Measurements from ENCODE around the gene SETD9. TPM values are rescaled to one million over a fixed set of nuclear protein-coding genes. Genes with fewer than 3 reads are reported as not detected.
A peak's percentile ranks its signal among the peaks of the same experiment; 100 is the strongest.

Gene SETD9
- total RNA-seq: 15.9 and 17.0 TPM in 2 replicates

- intact Hi-C loops (cut with micrococcal nuclease): loop anchor here (1.0 to 5.0 kb wide), 5 partner anchors 43 to 1553 kb away; partner anchors contain the start of genes MIER3 and PLK2
- Mint-ChIP-seq H3K9me3 (no peaks in the 10 kb centered on the region), H3K4me1 (peaks cover 21% of the 10 kb centered on the region)
Observed at GRCh38 chr5:56909294-56910209, at the start of gene SETD9. SETD9 (plus strand) TSS chr5:56909596; CDS start chr5:56909646, 50 bp downstream.

GRCh38 chr5:56861893-56862485, 47.4 kb upstream of the SETD9 start:
- Mint-ChIP-seq H3K9me3 (no peaks in the 10 kb centered on the region), H3K4me1 (peaks cover 8% of the 10 kb centered on the region), H3K27me3 (no peaks in the 10 kb centered on the region), H3K4me3 (no peak overlapping the region), H3K36me3 (ENCODE audit: low read depth) (peaks cover 51% of the 10 kb centered on the region), H3K27ac (peak overlapping the region; percentile 25)
- DNase-seq: no peak
- intact Hi-C loops (cut with micrococcal nuclease): no loop called here

More at GRCh38 chr5:56909294-56910209, at the start of gene SETD9:
- H3K36me3 Mint-ChIP-seq (ENCODE audit: low read depth): peaks cover 9% of the 10 kb centered on the region
- DNase-seq: peak; percentile 98
- peak within 1 kb of the TSS; percentile 92 for H3K4me3 Mint-ChIP-seq
- peak within 1 kb of the TSS; percentile 98 for H3K27ac Mint-ChIP-seq
- H3K27me3 Mint-ChIP-seq: peaks cover 18% of the 10 kb centered on the region

DNA sequence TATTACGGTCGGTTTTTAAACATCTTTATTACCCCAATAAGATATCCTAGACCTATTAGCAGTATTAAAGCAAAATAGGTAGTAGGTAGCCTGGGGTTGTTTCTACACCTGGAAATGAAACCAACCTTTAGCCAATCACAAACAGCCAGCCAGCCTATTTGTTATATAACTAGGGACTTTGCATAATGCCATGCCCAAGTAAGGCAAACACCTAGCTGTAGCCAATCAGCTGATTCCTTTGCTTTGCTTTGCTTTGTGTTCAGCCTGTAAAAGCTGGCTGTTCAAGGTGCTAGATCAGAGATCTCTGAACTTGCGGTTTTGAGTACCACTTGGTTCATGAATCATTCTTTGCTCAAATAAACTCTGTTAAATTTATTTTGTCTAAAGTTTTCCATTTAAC, 46.5 kb upstream of the SETD9 start:
- Mint-ChIP-seq H3K27me3 (no peaks in the 10 kb centered on the region), H3K4me1 (peaks cover 8% of the 10 kb centered on the region), H3K36me3 (ENCODE audit: low read depth) (peaks cover 52% of the 10 kb centered on the region), H3K4me3 (no peak overlapping the region), H3K27ac (no peak overlapping the region), H3K9me3 (no peaks in the 10 kb centered on the region)
- intact Hi-C loops (cut with micrococcal nuclease): no loop called here
- DNase-seq: no peak

- Mint-ChIP-seq H3K27me3 (no peaks in the 10 kb centered on the region), H3K27ac (no peak overlapping the region), H3K4me1 (peaks cover 14% of the 10 kb centered on the region), H3K4me3 (no peak overlapping the region), H3K36me3 (ENCODE audit: low read depth) (peaks cover 55% of the 10 kb centered on the region), H3K9me3 (no peaks in the 10 kb centered on the region)
- no peak for DNase-seq
- intact Hi-C loops (cut with micrococcal nuclease): no loop called here
Observed at GRCh38 chr5:56871777-56872176, 37.6 kb upstream of the SETD9 start.

DNA sequence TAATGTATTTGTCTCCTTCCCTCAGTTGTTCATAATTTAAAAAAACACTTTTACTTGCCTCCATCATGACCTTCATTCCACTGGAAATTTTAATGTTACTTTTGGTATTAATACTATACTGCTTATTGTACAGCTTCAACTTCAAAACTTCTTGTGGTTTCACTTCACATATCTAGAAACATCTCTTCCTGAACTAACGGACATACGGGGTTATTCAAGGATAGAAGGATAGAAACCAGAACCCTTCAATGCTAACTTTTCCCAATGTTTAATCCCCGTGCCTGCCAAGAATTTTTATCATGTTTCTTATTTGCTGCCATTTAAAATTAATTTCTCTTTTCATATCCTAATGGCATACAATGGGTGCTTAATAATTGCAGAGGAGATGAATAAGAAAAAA, 36.3 kb upstream of the SETD9 start:
- no peaks in the 10 kb centered on the region for H3K27me3 Mint-ChIP-seq
- intact Hi-C loops (cut with micrococcal nuclease): no loop called here
- no peak overlapping the region for H3K4me3 Mint-ChIP-seq
- no peaks in the 10 kb centered on the region for H3K9me3 Mint-ChIP-seq
- DNase-seq: no peak
- peak overlapping the region; percentile 32 for H3K27ac Mint-ChIP-seq
- peaks cover 14% of the 10 kb centered on the region for H3K4me1 Mint-ChIP-seq
- H3K36me3 Mint-ChIP-seq (ENCODE audit: low read depth): peaks cover 61% of the 10 kb centered on the region

DNA sequence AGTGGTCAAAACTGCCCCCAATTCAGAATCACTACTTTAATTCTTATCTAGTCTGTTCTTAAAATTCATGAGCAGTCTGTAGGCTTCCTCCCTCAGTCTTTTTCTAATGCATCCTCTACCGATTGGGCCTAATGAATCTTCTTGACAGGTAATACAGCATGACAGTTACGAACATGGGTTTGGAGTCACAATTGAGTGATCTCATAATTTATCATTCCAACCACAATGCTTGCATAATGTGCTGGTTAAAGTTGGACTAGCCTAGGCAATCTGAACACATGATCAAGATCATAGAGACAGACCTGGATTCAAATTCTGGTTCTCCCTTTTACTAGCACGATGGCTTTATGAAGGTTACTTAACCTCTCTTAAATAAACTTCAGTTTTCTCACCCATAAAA, 33.1 kb upstream of the SETD9 start:
- H3K27me3 Mint-ChIP-seq: no peaks in the 10 kb centered on the region
- no peak overlapping the region for H3K4me3 Mint-ChIP-seq
- H3K9me3 Mint-ChIP-seq: no peaks in the 10 kb centered on the region
- H3K4me1 Mint-ChIP-seq: peaks cover 13% of the 10 kb centered on the region
- intact Hi-C loops (cut with micrococcal nuclease): no loop called here
- H3K36me3 Mint-ChIP-seq (ENCODE audit: low read depth): peaks cover 68% of the 10 kb centered on the region
- no peak overlapping the region for H3K27ac Mint-ChIP-seq
- no peak for DNase-seq

DNA sequence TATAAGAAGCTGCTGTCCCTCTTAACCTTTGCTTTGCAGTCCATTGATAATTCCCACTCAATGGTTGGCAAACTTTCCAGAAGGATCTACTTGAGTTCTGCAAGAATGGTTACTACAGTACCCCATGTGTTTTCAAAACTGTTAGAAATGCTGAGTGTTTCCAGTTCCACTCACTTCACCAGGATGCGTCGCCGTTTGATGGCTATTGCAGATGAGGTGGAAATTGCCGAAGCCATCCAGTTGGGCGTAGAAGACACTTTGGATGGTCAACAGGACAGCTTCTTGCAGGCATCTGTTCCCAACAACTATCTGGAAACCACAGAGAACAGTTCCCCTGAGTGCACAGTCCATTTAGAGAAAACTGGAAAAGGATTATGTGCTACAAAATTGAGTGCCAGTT, 27.8 kb upstream of the SETD9 start:
- intact Hi-C loops (cut with micrococcal nuclease): no loop called here
- H3K27me3 Mint-ChIP-seq: no peaks in the 10 kb centered on the region
- H3K4me1 Mint-ChIP-seq: peaks cover 6% of the 10 kb centered on the region

DNA sequence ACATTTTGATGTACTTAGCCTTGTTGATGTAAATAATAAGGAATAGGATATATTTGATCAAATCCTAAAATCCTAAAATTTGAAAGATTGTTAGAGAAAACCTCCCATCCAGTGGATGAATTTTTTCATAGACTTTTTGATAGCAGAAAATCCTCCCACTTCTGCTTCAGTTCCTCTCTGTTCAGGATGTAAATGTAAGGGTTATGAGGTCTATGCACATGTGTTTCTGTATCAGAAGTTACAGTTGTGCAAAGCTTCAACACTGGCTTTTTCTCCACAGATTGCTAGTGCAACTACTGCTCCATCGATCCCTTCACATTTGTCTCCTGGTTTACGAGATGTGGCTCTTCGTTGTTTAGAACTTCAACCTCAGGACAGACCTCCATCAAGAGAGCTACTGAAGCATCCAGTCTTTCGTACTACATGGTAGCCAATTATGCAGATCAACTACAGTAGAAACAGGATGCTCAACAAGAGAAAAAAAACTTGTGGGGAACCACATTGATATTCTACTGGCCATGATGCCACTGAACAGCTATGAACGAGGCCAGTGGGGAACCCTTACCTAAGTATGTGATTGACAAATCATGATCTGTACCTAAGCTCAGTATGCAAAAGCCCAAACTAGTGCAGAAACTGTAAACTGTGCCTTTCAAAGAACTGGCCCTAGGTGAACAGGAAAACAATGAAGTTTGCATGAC, 16.0 kb upstream of the SETD9 start:
- Mint-ChIP-seq H3K9me3 (no peaks in the 10 kb centered on the region), H3K27ac (no peak overlapping the region), H3K4me3 (no peak overlapping the region), H3K36me3 (ENCODE audit: low read depth) (peaks cover 65% of the 10 kb centered on the region), H3K27me3 (no peaks in the 10 kb centered on the region), H3K4me1 (peaks cover 9% of the 10 kb centered on the region)
- no peak for DNase-seq
- intact Hi-C loops (cut with micrococcal nuclease): no loop called here

More for the DNA sequence above, 27.8 kb upstream of the SETD9 start:
- no peak overlapping the region for H3K27ac Mint-ChIP-seq
- H3K4me3 Mint-ChIP-seq: no peak overlapping the region
- DNase-seq: no peak
- H3K9me3 Mint-ChIP-seq: no peaks in the 10 kb centered on the region
- H3K36me3 Mint-ChIP-seq (ENCODE audit: low read depth): peaks cover 73% of the 10 kb centered on the region

- peaks cover 6% of the 10 kb centered on the region for H3K4me1 Mint-ChIP-seq
- DNase-seq: no peak
- no peaks in the 10 kb centered on the region for H3K9me3 Mint-ChIP-seq
- peaks cover 39% of the 10 kb centered on the region for H3K36me3 Mint-ChIP-seq (ENCODE audit: low read depth)
- intact Hi-C loops (cut with micrococcal nuclease): no loop called here
- no peak overlapping the region for H3K27ac Mint-ChIP-seq
- H3K4me3 Mint-ChIP-seq: no peak overlapping the region
- H3K27me3 Mint-ChIP-seq: no peaks in the 10 kb centered on the region
Observed at GRCh38 chr5:56896763-56897162, 12.6 kb upstream of the SETD9 start.

DNA sequence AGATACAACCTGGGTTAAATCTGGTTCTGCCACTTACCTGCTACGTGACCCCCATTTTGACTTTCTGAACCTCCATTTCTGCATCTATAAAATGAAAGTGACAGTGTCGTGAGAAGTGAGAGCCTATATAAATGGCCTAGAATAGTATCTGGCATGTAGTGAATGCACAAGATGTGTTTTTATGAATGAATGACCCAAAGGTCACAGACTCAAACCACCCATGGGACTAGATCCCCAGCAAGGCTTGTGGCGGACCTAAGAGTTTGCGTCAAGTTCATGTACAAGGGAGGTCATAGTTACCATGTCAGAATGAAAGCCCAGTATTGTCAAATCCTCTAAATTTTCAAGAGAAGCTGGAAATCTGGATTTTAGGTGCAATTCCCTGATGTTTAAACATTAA, 11.2 kb upstream of the SETD9 start:
- Mint-ChIP-seq H3K36me3 (ENCODE audit: low read depth) (peaks cover 29% of the 10 kb centered on the region), H3K4me3 (no peak overlapping the region), H3K27me3 (peaks cover 2% of the 10 kb centered on the region), H3K4me1 (peaks cover 6% of the 10 kb centered on the region), H3K9me3 (no peaks in the 10 kb centered on the region), H3K27ac (no peak overlapping the region)
- intact Hi-C loops (cut with micrococcal nuclease): no loop called here
- DNase-seq: no peak

DNA sequence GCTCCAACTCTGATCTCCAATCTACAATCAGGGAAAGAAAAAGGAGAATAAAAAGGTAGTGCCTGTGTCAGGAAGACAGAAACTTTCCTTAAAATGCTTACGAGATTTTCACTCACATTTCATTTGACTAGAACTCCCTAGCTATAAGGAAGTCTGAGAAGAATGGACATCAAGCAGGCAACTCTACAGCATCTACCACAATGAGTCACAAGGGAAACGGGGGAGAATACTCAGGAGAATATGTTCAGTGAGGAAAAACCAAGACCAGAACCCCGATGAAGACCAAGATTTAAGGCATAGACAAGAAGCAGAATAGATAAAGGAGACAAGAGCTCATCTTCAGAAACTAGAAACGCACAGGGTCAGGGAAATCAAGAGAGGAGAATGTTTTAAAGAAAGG, 9.0 kb upstream of the SETD9 start:
- H3K27ac Mint-ChIP-seq: no peak overlapping the region
- intact Hi-C loops (cut with micrococcal nuclease): loop anchor here (2.0 to 5.0 kb wide), 2 partner anchors 276 to 628 kb away; no protein-coding TSS in a partner anchor
- no peak overlapping the region for H3K4me3 Mint-ChIP-seq
- H3K4me1 Mint-ChIP-seq: peaks cover 2% of the 10 kb centered on the region
- H3K36me3 Mint-ChIP-seq (ENCODE audit: low read depth): peaks cover 13% of the 10 kb centered on the region
- no peak for DNase-seq
- H3K27me3 Mint-ChIP-seq: peaks cover 14% of the 10 kb centered on the region
- no peaks in the 10 kb centered on the region for H3K9me3 Mint-ChIP-seq

DNA sequence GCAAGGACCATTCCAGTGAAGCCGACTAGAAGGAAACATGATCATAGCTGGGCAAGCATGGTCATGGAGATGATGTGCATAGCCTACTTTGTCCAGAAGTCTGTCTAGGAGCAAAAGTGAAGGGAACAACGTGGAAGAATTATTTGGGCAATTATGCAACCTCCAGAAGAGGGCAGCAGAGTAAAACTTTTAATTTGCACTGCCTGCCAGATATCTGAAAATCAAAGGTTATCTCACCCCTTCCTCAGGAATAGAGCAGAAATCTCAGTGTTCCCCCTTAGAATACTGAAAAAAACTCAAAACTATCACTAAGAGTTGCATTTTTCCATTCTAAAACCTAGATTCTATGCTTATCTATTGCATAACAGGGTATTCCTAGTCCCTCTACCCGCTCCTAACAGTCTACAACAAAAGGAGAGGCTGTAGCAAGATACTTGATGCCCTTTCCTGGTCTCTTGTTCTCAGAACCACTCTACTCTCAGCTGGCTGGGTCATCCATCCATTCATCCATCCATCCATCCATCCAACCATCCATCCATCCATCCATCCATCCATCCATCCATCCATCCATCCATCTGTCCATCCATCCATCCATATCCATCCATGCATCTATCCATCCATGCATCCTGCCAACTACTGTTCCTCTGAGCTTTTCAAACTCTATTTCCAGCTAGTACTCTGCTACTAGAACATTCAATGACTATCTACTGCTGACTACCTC, 8.4 kb upstream of the SETD9 start:
- Mint-ChIP-seq H3K9me3 (no peaks in the 10 kb centered on the region), H3K27ac (no peak overlapping the region), H3K27me3 (peaks cover 16% of the 10 kb centered on the region), H3K36me3 (ENCODE audit: low read depth) (peaks cover 10% of the 10 kb centered on the region), H3K4me1 (peaks cover 2% of the 10 kb centered on the region), H3K4me3 (no peak overlapping the region)
- intact Hi-C loops (cut with micrococcal nuclease): loop anchor here (1.0 to 5.0 kb wide), 5 partner anchors 237 to 629 kb away; no protein-coding TSS in a partner anchor
- peak; percentile 84 for DNase-seq

DNA sequence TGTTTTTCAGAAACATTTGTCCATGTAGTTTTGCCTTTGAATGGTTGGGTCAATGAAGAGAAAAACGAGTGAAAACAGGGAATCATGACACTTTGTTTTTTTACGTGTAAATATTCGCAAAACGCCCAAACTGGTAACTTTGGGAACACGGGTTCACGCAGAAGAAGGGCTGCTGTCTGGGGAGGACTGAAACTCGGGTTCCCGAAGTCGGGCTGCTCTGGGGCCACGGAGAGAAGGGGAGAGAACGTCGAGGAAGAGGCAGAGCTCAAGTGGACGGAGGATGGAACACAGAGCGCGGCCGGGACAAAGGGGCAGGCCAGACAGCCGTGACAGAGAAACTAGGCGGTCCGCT, 478 bp upstream of the SETD9 start:
- peaks cover 21% of the 10 kb centered on the region for H3K4me1 Mint-ChIP-seq

More for the DNA sequence above, 478 bp upstream of the SETD9 start:
- peaks cover 20% of the 10 kb centered on the region for H3K27me3 Mint-ChIP-seq
- H3K9me3 Mint-ChIP-seq: no peaks in the 10 kb centered on the region
- H3K27ac Mint-ChIP-seq: peak overlapping the region; percentile 86
- intact Hi-C loops (cut with micrococcal nuclease): loop anchor here (1.0 to 5.0 kb wide), 5 partner anchors 43 to 1553 kb away; partner anchors contain the start of genes MIER3 and PLK2
- DNase-seq: no peak
- peak overlapping the region; percentile 92 for H3K4me3 Mint-ChIP-seq
- H3K36me3 Mint-ChIP-seq (ENCODE audit: low read depth): peaks cover 9% of the 10 kb centered on the region
